CD4-positive, alpha-beta T cell treated with Interleukin-10 for 1 hour (primary cell): Measurements from ENCODE around the gene CDC42SE1.

Experiments used
- DNase-seq: peaks from one replicate; pipeline ENCODE4 v3.0.0-alpha.2; 2020

Gene CDC42SE1

GRCh38 chr1:151051356-151052009, 7.9 kb downstream of the CDC42SE1 start:
- DNase-seq = no peak

DNA sequence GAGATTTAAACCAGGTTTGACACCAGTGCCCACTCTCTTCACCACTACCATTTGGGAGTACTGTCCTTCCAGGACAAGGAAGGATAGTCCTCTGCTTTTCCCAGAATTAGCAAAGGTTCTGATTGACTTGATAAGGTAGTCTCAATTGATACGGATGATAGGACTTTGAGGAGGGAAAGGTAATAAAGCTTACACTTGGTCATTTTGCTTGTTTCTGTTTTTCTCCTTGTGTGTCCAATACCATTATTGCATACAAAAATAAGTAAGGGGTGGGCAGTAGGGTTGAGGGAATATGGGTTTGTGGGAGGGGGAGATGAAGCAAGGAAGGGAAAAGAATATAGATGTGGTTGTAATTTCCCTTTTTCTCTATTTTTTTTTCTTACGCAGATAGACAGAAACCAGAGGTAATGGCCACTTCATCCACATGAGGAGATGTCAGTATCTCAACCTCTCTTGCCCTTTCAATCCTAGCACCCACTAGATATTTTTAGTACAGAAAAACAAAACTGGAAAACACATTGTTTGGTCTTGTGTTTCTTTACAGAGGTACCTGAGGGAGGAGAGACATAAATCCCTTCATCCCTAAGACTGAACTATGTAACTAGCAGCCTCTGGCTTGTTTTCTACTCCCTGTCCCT, 9.3 kb downstream of the CDC42SE1 start:
- DNase-seq = no peak

- peak; percentile 26 for DNase-seq
Measured at GRCh38 chr1:151049458-151049857, 10.0 kb downstream of the CDC42SE1 start.

DNA sequence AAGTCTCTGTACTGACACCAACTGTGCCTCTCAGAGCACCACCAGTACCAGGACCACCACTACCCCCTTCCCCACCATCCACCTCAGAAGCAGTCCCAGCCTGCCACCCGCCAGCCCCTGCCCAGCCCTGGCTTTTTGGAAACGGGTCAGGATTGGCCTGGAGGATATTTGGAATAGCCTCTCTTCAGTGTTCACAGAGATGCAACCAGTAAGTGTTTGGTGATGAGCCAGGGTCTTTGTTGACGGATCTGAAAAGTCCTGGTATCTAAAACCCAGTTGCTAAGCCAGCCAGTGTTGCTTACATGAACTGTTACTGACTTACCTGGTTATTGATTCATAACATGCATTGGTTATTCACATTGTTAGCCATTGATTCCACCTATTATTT, 10.8 kb downstream of the CDC42SE1 start:
- DNase-seq = no peak

- DNase-seq = peak; percentile 70
Measured at GRCh38 chr1:151047925-151048644, 11.3 kb downstream of the CDC42SE1 start.

DNA sequence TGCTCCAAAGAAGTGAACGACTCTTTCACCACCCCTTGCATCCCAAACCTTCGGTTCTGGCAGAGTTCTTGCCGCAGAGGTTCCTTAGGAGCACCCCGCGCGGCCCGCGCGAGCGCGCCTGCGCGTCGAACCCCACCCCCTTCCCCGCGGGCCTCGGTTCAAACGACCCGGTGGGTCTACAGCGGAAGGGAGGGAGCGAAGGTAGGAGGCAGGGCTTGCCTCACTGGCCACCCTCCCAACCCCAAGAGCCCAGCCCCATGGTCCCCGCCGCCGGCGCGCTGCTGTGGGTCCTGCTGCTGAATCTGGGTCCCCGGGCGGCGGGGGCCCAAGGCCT, 11.9 kb downstream of the CDC42SE1 start, which contains the start of gene C1orf56:
Gene C1orf56 (plus strand): TSS at position 161 of the 334 bp plus-strand sequence. CDS start 97 bp downstream, at position 258.
- peak; percentile 70 for DNase-seq

DNA sequence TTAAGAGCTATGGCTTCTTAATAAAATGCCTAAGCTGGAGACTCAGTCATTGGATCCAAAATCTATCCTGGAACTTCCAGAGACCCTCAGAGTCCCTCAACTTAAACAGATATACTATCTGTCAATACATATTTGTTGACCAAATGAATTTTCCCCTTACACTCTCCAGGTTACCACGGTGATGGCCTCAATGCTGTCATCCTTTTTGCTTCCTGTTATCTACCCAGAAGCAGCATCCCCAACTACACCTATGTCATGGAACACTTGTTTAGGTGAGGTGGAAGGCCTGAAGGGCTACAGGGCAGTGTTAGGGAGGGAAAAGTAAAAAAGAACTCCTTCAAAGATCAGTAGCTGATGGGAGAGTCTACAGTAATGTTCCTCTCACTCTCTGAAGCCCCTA, 16.3 kb downstream of the CDC42SE1 start:
- peak; percentile 31 for DNase-seq

DNA sequence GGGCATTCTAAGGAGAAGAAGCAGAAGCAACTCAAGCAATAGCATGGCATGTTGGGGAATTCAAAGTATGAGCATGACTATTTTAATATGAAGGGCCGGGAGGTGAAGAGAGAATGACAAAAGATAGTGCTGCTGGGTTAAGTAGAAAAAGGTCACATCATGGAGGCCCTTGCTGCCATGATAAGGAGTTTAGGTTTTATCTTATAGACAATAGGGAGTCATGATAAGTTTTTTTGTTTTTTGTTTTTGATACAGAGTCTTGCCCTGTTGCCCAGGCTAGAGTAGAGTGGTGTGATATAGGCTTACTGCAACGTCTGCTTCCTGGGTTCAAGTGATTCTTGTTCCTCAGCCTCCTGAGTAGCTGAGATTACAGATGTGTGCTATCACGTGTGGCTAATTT, 19.9 kb downstream of the CDC42SE1 start:
- DNase-seq = no peak

GRCh38 chr1:151037032-151037431, 22.4 kb downstream of the CDC42SE1 start:
- no peak for DNase-seq

GRCh38 chr1:151036356-151036755, 23.1 kb downstream of the CDC42SE1 start, which contains the start of gene BNIPL:
TSS of gene BNIPL (plus strand) at chr1:151036586. CDS start at chr1:151036726, 140 bp downstream.
- no peak for DNase-seq

GRCh38 chr1:151035167-151035566, 24.3 kb downstream of the CDC42SE1 start:
- no peak for DNase-seq

DNA sequence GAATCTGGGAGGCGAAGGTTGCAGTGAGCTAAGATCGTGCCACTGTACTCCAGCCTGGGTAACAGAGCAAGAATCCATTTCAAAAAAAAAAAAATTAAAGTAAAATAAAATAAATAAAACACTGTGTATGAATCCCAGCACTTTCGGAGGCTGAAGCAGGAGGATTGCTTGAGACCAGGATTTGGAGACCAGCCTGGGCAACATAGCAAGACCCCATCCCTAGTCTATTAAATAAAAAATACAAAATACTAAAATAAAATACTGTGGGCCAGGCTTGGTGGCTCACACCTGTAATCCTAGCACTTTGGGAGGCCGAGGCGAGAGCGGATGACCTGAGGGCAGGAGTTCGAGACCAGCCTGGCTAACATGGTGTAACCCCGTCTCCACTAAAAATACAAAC, 27.3 kb downstream of the CDC42SE1 start:
- no peak for DNase-seq

DNA sequence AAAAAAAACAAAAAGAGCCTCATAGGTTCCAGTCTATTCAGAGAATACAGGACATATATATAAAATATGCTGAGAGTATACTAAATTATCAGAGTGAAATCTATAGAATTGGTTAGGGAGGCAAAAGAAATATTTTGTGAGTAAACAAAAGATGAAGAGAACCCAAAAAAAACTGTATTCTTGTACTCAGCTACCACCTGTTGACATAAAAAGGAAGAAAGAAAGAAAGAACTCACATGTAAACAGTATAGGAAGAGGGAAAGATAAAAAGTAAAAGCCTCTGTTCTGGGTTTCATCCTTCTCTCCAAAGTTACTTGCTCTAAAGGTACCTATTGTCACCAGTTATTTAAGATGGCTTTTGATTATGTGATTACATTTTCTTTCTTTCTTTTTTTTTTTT, 33.0 kb downstream of the CDC42SE1 start:
- no peak for DNase-seq

- peak; percentile 91 for DNase-seq
Measured at GRCh38 chr1:151024540-151025146, 34.8 kb downstream of the CDC42SE1 start.

- no peak for DNase-seq
Measured at GRCh38 chr1:151013518-151013917, 45.9 kb downstream of the CDC42SE1 start.

GRCh38 chr1:151012684-151013471, 46.5 kb downstream of the CDC42SE1 start:
- no peak for DNase-seq

GRCh38 chr1:151011154-151011850, 48.1 kb downstream of the CDC42SE1 start:
- DNase-seq = no peak

- DNase-seq = no peak
Measured at GRCh38 chr1:151010346-151010726, 49.1 kb downstream of the CDC42SE1 start.

DNA sequence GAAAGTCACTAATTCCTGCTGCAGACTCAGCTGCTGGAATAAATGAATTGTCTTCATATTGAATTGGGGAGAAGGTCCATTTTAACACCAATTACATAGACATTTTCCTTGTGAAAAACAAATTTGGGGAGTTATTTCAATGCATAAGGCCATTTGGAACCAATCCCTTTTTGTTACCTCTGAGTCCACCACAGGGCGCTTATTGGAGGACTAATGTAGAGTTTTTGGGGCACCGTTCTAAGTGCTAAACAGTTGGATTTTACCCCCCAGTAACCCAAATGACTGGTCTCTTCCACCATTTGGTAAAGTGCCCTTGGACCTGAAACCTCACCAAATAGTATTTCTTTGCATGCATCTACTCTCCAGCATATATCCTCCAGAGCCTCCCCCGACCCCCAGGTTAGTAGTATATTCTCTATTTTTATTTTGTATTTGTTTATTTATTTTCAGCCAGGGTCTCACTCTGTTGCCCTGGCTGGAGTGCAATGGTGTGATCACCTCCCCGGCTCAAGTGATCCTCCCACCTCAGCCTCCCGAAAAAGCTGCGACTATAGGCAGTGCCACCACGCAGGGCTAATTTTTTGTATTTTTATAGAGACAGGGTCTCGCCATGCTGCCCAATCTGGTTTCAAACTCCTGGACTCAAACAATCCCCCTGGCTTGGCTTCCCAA, 49.6 kb downstream of the CDC42SE1 start:
- DNase-seq = no peak

DNA sequence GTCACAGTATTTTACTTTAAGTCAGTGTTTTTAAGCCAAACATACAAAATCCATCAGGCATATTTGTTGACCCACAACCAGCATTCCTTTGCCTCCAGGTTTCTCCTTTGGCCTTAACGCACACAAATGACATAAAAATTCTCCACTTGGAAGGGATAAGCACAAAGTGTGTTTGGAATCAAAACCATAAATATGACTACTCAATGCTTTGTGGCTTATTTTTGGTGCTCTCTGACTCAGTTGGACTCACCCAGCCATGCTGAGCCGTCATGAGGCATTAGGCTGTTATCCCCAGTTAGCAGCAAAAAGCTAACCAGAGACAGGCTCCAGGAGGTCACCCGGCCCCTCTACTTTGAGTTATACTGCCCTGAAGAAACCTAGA, 50.2 kb downstream of the CDC42SE1 start:
- DNase-seq = no peak
